Measurements from ENCODE around the gene RECK.
A peak's percentile ranks its signal among the peaks of the same experiment; 100 is the strongest.
"Not testable (repeated sequence)": the region's sequence is repeated elsewhere in the genome, so short reads cannot be mapped to it uniquely, and the experiment has no call there.

RECK gene, protein sequence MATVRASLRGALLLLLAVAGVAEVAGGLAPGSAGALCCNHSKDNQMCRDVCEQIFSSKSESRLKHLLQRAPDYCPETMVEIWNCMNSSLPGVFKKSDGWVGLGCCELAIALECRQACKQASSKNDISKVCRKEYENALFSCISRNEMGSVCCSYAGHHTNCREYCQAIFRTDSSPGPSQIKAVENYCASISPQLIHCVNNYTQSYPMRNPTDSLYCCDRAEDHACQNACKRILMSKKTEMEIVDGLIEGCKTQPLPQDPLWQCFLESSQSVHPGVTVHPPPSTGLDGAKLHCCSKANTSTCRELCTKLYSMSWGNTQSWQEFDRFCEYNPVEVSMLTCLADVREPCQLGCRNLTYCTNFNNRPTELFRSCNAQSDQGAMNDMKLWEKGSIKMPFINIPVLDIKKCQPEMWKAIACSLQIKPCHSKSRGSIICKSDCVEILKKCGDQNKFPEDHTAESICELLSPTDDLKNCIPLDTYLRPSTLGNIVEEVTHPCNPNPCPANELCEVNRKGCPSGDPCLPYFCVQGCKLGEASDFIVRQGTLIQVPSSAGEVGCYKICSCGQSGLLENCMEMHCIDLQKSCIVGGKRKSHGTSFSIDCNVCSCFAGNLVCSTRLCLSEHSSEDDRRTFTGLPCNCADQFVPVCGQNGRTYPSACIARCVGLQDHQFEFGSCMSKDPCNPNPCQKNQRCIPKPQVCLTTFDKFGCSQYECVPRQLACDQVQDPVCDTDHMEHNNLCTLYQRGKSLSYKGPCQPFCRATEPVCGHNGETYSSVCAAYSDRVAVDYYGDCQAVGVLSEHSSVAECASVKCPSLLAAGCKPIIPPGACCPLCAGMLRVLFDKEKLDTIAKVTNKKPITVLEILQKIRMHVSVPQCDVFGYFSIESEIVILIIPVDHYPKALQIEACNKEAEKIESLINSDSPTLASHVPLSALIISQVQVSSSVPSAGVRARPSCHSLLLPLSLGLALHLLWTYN

DNA sequence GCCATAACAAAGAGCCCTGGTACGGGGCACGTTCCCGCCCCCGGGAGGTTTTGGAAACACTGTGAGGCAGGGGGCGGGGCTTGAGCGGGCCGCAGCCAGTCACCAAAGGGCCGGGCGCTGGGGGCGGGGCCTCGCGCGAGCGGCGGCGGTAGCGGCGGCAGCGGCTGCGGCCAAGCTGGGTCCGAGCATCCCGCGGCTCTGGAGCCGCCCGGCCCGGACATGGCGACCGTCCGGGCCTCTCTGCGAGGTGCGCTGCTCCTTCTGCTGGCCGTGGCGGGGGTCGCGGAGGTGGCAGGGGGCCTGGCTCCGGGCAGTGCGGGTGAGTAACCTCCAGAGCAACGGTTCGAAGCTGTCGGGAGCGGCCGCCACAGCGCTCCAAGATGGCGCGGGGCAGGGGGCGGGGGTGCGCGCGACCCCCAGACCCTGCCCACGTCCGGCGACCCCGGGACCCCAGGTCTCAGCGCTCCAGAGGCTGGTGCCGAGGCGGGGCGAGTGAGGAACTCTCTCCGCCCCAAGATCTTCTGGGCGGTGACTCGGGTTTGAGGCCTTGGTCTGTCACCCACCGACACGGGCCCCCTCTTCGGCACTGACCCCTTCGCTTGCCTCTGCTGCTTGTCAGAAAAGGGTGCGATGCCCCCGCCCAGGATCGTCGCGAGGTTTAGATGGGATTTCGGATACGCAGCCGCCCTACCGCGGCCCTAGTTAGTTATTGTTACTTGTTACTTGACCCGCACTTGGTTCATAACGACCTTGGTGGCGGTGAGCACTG lies at the start of gene RECK:
TSS of gene RECK (plus strand) at position 134 of the 769 bp plus-strand sequence. CDS start at position 220, 86 bp downstream.
- DNase-seq (ENCODE audit: low read depth), result peak; percentile 78

DNA sequence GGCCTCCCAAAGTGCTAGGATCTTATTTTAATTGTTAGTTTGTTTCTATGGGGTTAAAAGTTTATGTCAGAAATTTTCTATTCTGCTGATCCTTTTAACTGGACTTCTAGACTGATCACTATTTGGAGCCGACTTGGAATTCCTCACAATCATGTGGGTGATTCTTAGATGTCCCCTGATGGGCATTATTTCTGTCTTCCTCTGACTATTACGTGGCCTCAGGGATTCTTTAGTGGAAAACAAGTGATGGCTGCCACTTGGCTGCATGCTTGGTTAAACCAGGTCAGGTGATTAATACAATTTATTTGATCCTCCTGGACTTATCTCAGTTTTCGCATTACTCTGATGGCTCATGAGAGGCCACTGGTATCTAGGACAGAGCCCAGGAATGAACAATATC lies 46.6 kb upstream of the RECK start:
- no peak for DNase-seq (ENCODE audit: low read depth)

DNA sequence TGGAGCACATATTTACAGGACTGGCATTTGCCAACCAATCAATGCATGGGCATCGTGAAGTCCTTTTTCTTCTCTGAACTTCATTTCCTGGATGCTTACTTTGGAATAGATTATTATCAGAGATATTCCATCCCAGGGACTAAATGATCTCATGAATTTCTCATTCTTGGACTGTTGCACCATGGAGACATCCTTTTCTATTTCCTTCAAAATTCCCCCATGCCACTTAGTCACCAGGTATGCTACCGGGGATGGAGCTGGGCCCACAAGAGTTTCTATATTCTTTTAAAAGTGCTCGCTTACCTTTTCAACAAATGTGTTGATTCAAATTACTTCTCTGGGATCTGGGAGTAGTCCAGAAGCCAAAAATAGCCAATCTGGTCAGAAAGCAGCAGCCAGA lies 43.6 kb upstream of the RECK start:
- not testable (repeated sequence) for DNase-seq (ENCODE audit: low read depth)

DNA sequence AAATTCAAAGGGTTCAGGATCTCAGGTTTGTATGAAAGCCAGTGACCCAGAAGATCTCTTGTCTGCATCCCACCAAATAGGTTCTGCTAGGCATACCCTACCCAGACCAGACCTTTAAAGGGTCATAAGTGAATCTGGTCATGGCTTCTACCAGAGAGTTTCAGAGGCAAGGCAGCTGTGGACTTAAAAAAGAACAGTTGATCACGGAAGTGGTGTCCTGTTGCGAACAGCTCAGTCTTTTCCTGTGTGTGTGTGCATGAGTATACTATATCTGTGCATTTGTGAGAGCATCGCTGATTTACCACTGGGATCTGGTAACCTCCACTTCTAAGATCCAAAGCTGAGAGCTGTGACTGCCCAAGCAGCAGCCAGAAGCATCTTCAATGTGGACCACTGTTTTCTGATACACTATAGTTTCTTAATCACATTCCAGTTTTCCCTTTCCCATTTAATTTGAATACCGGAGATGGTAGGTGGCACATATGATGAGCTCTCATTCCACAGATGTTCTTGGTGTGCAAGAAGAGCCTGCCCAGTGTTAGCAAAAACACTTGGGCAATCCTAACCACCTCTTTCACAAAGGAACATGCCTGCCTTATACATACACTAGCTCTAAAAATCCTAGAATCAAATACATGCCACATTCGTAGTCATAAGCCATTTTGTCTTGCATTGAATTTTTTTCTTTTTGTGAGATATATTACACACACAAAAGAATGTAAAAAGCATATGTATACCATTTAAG lies 42.6 kb upstream of the RECK start:
- DNase-seq (ENCODE audit: low read depth), result no peak

DNA sequence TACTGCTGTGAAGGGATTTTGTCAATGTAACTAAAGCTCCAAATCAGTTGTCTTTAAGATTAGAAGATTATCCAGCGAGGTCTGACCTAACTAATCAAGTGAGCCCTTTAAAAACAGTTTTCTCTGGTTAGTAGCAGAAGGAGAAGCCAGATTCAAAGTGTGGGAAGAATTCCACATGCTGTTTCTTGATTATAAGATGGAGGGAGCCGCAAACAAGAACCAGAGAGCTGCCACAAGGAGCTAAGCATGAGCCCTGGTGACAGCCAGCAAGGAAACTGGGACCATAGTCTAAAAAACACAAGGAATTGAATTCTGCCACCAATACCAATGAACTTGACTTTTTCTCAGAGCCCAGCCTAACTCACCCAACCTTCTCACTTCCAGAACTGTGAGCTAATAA lies 41.8 kb upstream of the RECK start:
- DNase-seq (ENCODE audit: low read depth), result no peak

DNA sequence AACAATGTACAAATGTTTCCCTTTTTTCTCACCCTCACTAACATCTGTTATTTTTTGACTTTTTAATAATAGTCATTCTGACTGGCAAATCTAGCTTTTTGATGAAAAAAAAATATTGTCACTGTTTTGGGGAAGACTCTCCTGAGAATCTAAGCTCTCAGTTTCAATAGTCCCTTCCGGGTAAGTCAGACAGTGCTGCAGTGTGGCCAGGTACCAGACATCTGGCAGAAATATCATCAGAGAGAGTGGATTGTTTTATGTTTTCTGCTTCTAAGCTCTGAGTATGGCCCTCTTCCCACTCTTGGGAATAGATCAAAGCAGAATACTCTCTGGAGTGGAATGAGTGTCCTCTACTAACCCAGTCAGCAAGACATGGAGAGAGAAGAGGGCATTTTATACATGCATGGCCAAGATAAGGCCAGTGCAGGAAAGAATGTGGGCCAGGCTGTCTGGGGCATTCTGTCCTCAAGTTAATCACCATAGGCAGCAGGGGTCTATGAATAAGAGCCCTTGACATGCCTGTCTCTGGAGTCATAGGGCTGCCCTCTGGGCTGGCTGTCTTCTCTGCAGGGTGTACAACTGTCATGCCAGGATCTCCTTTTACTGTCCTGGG lies 40.2 kb upstream of the RECK start:
- DNase-seq (ENCODE audit: low read depth), result no peak

DNA sequence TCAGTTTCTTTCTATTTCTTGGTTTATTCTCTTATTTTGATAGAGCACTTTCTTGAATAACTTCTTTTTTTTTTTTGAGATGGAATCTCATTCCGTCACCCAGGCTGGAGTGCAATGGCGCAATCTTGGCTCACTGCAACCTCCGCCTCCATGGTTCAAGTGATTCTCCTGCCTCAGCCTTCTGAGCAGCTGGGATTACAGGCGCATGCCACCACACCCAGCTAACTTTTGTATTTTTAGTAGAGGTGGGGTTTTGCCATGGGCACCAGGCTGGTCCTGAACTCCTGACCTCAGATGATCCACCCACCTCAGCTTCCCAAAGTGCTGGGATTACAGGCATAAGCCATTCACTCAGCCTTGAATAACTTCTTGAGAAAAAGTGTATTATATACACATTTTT lies 39.7 kb upstream of the RECK start:
- DNase-seq (ENCODE audit: low read depth), result not testable (repeated sequence)

DNA sequence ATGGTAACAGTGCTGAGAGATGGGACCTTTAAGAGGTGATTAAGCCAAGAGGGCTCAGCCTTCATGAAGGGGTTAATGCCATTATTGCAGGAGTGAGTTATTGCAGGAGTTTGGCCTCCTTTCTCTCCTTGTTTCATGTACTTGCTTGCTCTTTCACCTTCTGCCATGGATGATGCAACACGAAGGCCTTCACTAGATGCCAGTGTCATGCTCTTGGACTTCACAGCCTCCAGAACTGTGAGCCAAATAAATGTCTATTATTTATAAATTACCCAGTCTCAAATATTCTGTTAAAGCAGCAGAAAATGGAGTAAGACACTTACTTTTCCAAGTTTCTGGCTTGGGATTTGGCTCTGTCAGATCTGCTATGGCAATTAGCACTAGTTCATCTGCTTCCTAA lies 38.4 kb upstream of the RECK start:
- DNase-seq (ENCODE audit: low read depth), result no peak

DNA sequence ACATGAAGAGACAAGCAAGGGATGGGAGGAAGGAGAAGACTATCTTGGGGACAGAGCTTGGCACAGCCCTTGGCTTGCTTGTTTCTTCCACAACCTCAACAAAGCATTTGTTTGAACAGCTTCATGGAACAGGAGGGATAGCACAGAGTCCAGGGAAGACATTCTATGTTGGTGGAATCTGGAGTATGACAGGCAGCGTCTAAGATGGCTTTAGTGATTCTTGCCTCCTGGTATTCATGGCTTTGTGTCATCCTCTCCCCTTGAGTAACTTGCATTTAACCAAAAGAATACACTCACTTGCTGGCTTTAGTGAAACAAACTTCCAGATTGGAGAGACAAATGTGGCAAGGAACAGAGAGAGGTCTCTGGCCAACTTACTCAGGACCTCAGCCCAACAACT lies 30.8 kb upstream of the RECK start:
- no peak for DNase-seq (ENCODE audit: low read depth)

DNA sequence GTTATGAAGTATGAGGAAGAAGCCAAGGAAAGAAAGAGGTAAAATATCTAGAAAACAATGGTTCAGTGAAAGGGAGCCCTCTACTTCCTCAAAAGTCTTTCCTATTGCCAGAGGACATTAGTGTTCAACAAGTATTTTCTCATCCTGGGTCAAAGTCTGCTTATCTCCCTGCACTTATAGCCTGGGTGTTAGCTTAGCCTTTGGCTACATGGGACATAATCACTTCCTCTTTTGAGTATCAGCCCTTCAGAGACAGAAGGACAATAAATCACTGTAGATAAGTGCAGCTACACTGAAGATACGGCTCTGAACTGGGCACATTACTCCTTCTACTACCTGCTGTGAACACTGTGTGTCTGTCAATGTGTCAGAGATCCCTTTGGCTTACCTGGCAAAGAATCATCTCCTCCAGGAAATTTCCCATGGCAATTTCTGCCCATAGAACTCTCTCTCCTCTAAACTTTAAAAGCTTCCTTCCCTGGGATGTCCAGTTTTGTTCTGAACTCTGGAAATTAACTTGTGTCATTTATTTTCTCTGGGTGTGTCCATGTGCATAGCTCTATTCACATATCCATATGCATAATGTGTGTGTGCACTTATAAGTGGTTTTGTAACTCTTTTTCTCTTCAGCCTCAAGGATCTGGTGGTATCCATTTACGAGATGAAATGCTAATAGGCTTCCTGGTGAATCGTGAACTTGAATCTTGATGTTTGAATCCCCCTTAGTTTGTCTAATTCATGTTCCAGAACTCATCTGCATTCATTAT lies 30.0 kb upstream of the RECK start:
- DNase-seq (ENCODE audit: low read depth), result no peak

DNA sequence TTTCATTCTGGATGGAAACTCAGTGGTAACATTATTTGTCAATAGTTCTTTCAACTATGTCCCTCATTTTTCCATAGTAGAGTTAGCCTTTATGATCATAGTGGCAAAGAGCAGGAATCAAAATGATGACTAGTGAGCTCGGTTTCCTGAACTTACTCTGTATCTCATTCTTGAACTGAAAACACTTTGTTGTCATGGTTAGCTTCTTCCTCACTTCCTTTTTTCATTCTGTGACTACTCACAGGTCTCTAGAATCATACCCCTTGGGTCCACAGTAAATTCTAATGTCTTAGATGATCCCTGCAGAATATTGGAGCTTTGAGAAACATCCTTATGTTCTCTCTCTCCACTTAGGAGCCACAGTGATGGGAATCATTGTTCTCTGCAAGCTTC lies 29.4 kb upstream of the RECK start:
- DNase-seq (ENCODE audit: low read depth), result no peak

DNA sequence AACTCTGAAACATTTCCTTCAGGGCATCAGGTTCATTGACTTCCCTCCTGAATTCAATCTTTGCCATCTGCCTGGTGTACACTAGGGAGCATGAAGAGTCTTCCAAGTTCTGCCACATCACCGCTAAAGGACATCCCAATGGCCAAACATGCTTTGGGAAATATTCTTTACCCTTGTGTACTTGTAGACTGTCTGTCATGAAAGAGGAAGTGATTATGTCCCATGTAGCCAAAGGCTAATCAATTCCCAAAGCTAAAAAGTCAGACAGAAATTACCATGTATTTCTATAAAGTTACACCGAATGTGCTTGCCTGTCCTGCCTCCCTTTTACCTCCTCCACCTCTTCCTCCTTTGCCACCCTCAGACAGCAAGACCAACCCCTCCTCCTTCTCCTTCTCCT lies 28.9 kb upstream of the RECK start:
- DNase-seq (ENCODE audit: low read depth), result no peak

DNA sequence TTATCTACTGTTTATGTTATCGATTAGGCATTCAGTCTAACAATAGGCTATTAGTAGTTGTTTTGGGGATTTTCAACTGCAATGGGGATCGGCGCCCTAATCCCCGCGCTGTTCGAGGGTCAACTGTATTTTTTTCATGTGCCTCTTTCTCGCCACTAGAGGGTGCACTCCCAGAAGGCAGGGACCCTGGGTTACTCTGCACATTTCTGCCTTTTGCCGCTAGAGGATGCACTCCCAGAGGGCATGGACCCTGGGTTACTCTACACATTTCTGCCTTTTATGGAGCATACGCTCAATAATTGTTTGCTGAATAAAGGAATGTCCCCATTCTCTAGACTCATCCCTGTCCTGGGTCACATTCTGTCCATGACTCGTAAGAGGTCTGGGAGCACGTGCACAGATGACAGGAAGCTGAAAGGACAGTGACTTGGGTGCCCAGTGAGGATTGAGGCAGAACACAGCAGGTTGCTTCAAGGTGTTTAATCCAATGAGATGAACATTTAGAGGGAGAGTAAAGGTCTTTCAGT lies 27.9 kb upstream of the RECK start:
- peak; percentile 24 for DNase-seq (ENCODE audit: low read depth)

DNA sequence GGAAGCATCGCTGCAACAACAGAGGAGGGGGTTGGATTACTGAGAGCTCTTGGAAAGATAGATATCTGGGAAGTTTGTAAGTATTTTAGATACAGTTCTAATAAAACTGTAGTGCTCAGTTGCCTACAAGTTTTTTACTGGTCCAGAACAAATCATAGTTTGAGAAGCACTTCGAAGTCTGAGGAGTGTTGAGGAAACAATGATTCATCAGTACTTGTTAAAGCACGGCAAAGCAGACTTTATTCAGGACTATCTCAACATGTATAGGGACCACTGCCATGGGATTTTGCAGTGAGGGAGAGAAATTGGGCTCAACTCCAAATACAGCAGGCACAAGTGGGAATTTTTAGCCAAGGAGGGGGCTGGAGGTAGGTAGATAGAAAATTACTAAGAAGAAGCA lies 25.3 kb upstream of the RECK start:
- DNase-seq (ENCODE audit: low read depth), result no peak

DNA sequence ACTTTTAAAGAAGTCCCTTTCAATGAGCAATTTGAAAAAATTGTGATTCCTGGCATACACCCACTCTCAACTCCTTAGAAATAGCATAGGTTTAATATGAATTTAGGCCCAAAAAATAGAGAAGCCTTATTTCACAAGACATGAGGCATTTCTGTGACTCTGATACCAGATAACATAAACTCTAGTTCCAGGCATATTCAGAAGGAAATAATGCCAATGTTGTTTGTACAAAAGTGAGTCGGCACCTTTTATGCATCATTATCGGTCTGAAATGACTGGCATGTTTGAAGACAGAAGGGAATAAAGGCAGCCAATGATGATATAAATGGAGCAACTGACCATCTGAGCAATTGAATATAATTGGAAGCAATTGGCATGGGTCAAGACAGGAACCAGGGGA lies 19.4 kb upstream of the RECK start:
- no peak for DNase-seq (ENCODE audit: low read depth)

DNA sequence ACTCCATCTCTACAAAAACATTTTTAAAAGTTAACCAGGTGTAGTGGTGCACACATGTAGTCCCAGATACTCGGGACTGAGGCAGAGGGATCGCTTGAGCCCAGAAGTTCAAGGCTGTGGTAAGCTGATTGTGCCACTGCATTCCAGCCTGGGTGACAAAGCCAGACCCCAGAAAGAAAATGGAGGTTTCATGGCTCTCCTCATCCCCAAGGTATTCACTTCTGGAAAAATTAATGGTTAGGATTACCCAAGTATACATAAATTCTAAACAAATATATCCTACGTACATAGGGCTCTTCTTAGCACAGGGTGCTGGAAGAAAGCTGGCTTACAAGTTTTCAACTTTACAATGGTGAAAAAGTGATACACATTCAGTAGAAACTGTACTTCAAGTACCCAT lies 18.6 kb upstream of the RECK start:
- no peak for DNase-seq (ENCODE audit: low read depth)

DNA sequence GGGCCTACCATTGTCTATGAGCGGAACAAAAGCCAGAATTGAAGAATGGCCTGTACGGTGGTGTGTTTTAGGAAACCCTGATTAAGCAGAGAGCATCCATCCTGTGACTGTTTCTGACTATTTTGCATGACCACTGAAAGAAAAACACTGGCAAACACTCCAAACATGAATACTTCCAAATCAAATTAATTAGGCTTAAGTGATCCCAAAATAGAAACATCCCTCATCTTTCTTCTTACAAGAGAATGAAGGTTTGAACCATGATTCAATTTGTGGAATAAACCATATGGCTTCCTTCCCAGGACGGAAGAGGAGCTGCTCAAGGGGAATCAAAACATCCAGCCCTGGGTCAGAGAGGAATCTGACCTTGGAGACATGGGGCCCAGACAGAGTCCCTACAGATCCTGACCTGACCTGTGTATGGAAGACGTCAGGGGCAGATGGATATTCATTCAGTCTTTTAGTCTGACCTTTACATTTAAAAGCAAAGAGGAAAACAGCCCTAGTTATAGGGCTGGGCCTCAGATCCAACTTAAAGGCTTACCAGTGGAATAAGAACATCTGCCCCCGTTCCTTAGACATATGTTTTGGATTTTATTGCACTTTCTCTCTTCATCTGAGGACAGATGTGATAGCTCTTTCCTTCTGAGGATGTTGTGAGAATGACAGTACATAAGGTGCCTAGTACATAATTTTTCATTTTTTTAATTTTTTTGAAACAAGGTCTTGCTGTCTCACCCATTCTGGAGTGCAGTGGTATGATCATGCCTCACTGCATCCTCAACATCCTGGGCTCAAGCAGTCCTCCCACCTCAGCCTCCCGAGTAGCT lies 17.6 kb upstream of the RECK start:
- no peak for DNase-seq (ENCODE audit: low read depth)

DNA sequence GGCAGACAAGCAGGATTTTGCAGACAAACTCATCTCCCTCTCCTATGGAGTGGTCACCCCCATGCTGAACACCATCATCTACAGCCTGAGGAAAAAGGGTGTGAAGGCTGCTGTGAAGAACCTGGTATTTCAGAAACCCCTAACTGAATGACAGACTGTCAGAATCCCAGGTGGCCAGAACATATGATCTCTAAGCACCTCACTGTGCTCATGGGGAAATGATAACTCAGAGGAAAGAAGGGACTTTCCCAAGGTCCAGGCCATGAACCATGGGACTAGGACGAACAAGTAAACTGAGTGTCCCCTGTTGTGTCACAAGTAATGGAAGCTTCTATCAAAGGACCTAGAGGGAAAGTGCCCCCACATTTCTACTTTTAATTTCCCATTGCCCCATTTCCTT lies 14.7 kb upstream of the RECK start:
- DNase-seq (ENCODE audit: low read depth), result no peak

All from stimulated activated CD8-positive, alpha-beta memory T cell treated with anti-CD3 and anti-CD28 coated beads, Interleukin-12 subunit alpha, Interleukin-12 subunit beta, amount 100 ng/mL, for 4 hours (primary cell).